ENCODE measurements around the gene ZNF777. TPM values are rescaled to one million over a fixed set of nuclear protein-coding genes. Genes with fewer than 3 reads are reported as not detected.

Gene ZNF777
- total RNA-seq, 1 donor from 2014 or later: 17.2 TPM

DNA sequence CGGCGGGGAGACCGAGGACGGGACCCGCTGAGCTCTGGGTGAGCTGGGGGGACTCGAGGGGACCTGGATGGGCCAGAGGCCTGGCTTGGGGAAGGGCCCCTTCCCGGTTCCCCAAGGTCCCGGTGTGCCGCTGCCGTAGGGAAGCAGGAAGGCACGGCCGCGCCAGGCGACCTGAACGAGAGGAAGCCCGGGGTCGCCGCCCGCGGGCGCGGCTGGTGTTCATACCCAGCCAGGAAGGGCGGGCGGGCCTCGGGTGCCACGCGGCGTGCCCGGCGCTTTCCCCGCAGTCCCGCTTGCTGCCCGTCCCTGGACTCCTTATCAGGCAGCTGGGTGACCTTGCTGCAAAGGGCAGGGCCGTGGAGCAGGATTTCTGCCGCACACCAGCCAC, 38.0 kb downstream of the ZNF777 start:
- no peaks in the 10 kb centered on the region for H3K9me3 Mint-ChIP-seq (ENCODE audit: unreplicated experiment)
- H3K27me3 Mint-ChIP-seq (ENCODE audit: low read depth, unreplicated experiment): peaks cover 5% of the 10 kb centered on the region
- H3K4me3 Mint-ChIP-seq (ENCODE audit: unreplicated experiment): no peak overlapping the region
- Histone ChIP-seq H3K9me3 (ENCODE audit: insufficient read depth, low read depth, low read length) (no peaks in the 10 kb centered on the region), H2AFZ (ENCODE audit: low read depth, low read length) (peak overlapping the region; percentile 90), H3K36me3 (ENCODE audit: insufficient read depth, low read length) (no peaks in the 10 kb centered on the region), H3K27me3 (ENCODE audit: insufficient read depth, low read length) (no peaks in the 10 kb centered on the region), H3K79me2 (ENCODE audit: insufficient read depth, low read length) (no peaks in the 10 kb centered on the region), H4K20me1 (ENCODE audit: insufficient read depth, low read length) (no peaks in the 10 kb centered on the region), H3K4me2 (ENCODE audit: low read length) (peak overlapping the region; percentile 89), H3K4me1 (ENCODE audit: insufficient read depth, low read length) (peaks cover 11% of the 10 kb centered on the region), H3K4me3 (ENCODE audit: insufficient read depth, low read depth, low read length) (peak overlapping the region; percentile 51), H3K27ac (ENCODE audit: low read depth, low read length) (no peak overlapping the region), H3K9ac (ENCODE audit: low read length) (peak overlapping the region; percentile 16)
- peaks cover 2% of the 10 kb centered on the region for H3K36me3 Mint-ChIP-seq (ENCODE audit: low read depth, unreplicated experiment)
- DNase-seq (ENCODE audit: low read depth): no peak
- H3K4me1 Mint-ChIP-seq (ENCODE audit: low read depth, unreplicated experiment): no peaks in the 10 kb centered on the region
- no peak overlapping the region for H3K27ac Mint-ChIP-seq (ENCODE audit: unreplicated experiment)
- FAIRE-seq: no peak
- no peak for TF ChIP-seq EZH2 (IDR thresholded peaks at IDR 0.05; ENCODE audit: insufficient read depth, low read length)
- TF ChIP-seq, protein P1, sequence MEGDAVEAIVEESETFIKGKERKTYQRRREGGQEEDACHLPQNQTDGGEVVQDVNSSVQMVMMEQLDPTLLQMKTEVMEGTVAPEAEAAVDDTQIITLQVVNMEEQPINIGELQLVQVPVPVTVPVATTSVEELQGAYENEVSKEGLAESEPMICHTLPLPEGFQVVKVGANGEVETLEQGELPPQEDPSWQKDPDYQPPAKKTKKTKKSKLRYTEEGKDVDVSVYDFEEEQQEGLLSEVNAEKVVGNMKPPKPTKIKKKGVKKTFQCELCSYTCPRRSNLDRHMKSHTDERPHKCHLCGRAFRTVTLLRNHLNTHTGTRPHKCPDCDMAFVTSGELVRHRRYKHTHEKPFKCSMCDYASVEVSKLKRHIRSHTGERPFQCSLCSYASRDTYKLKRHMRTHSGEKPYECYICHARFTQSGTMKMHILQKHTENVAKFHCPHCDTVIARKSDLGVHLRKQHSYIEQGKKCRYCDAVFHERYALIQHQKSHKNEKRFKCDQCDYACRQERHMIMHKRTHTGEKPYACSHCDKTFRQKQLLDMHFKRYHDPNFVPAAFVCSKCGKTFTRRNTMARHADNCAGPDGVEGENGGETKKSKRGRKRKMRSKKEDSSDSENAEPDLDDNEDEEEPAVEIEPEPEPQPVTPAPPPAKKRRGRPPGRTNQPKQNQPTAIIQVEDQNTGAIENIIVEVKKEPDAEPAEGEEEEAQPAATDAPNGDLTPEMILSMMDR (IDR thresholded peaks at IDR 0.05; ENCODE audit: insufficient read depth, low read depth, low read length): no peak

DNA sequence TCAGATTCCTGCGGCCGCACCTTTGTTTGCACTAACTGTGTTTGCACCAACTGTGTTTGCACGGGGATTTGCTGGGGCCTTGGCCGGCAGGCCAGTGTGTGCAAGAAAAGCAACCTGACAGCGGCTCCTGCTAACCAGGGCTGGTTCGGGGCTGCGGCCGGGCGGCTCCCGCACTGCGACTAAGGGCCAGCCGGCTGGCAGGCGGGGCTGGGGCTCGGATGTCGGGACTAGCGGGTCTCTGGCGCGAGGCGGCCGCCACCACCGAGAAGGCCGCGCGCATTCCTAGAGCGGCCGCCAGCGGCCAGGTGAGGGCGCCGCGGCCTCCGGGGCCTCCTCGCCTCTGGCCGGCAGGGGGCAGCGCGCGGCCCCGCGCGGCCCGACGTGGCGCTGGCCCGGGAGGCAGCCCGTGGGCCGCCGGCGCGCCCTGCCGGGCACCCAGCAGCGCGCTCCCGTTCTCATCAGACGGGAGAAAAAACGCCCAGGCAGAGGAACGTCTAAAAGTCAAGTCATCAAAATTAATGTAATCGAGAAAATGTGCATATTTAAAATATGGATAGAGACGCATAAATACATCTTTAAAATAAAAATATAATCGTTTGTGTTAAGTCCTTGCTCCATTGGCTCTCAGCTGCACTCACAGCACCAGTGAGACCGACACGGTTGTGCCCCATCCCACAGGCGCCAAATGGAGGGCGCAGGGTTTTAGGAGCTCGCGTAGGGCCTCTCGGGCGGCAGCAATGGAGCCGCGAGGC, 38.5 kb downstream of the ZNF777 start:
- DNase-seq (ENCODE audit: low read depth): peak; percentile 36
- peaks cover 2% of the 10 kb centered on the region for H3K36me3 Mint-ChIP-seq (ENCODE audit: low read depth, unreplicated experiment)
- H4K20me1 ChIP-seq (ENCODE audit: insufficient read depth, low read length): no peaks in the 10 kb centered on the region
- H3K9me3 Mint-ChIP-seq (ENCODE audit: unreplicated experiment): no peaks in the 10 kb centered on the region
- TF ChIP-seq EZH2 (IDR thresholded peaks at IDR 0.05; ENCODE audit: insufficient read depth, low read length): no peak
- TF ChIP-seq, protein P1 (IDR thresholded peaks at IDR 0.05; ENCODE audit: insufficient read depth, low read depth, low read length): peak; percentile 27
- H3K36me3 ChIP-seq (ENCODE audit: insufficient read depth, low read length): no peaks in the 10 kb centered on the region
- no peaks in the 10 kb centered on the region for H3K4me1 Mint-ChIP-seq (ENCODE audit: low read depth, unreplicated experiment)
- FAIRE-seq: no peak
- H3K9ac ChIP-seq (ENCODE audit: low read length): peak overlapping the region; percentile 61
- peak overlapping the region; percentile 89 for H3K4me2 ChIP-seq (ENCODE audit: low read length)
- no peaks in the 10 kb centered on the region for H3K27me3 ChIP-seq (ENCODE audit: insufficient read depth, low read length)
- H3K27ac ChIP-seq (ENCODE audit: low read depth, low read length): no peak overlapping the region
- H3K9me3 ChIP-seq (ENCODE audit: insufficient read depth, low read depth, low read length): no peaks in the 10 kb centered on the region
- H2AFZ ChIP-seq (ENCODE audit: low read depth, low read length): peak overlapping the region; percentile 98
- peaks cover 11% of the 10 kb centered on the region for H3K4me1 ChIP-seq (ENCODE audit: insufficient read depth, low read length)
- H3K4me3 ChIP-seq (ENCODE audit: insufficient read depth, low read depth, low read length): peak overlapping the region; percentile 51
- peaks cover 5% of the 10 kb centered on the region for H3K27me3 Mint-ChIP-seq (ENCODE audit: low read depth, unreplicated experiment)
- H3K27ac Mint-ChIP-seq (ENCODE audit: unreplicated experiment): no peak overlapping the region
- H3K4me3 Mint-ChIP-seq (ENCODE audit: unreplicated experiment): peak overlapping the region; percentile 71
- H3K79me2 ChIP-seq (ENCODE audit: insufficient read depth, low read length): no peaks in the 10 kb centered on the region

DNA sequence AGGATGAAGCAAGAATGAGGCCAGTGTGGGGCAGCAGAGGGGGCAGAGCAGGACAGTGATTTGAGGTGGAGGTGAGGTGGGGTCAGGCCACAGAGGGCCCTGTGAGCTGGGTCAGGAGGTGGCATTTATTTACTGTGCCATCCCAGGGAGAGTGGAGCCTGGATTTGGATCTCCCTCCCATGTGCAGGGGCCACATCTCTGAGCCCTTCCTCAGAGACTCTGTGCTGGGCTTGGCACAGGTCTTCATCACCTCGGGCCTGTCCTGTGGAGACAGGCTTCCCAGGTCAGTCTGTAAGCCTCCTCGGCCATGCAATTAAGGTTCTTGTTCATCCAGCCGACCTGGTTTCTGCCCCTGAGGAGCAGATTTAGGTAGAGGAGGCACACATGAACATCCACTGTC, 40.9 kb downstream of the ZNF777 start:
- Histone ChIP-seq H3K27ac (ENCODE audit: low read depth, low read length) (no peak overlapping the region), H3K4me3 (ENCODE audit: insufficient read depth, low read depth, low read length) (no peak overlapping the region), H3K9ac (ENCODE audit: low read length) (no peak overlapping the region), H3K9me3 (ENCODE audit: insufficient read depth, low read depth, low read length) (no peaks in the 10 kb centered on the region), H3K36me3 (ENCODE audit: insufficient read depth, low read length) (no peaks in the 10 kb centered on the region), H3K27me3 (ENCODE audit: insufficient read depth, low read length) (no peaks in the 10 kb centered on the region), H3K4me1 (ENCODE audit: insufficient read depth, low read length) (peaks cover 11% of the 10 kb centered on the region), H2AFZ (ENCODE audit: low read depth, low read length) (no peak overlapping the region), H3K79me2 (ENCODE audit: insufficient read depth, low read length) (no peaks in the 10 kb centered on the region), H4K20me1 (ENCODE audit: insufficient read depth, low read length) (no peaks in the 10 kb centered on the region), H3K4me2 (ENCODE audit: low read length) (no peak overlapping the region)
- no peak overlapping the region for H3K27ac Mint-ChIP-seq (ENCODE audit: unreplicated experiment)
- H3K36me3 Mint-ChIP-seq (ENCODE audit: low read depth, unreplicated experiment): peaks cover 2% of the 10 kb centered on the region
- H3K27me3 Mint-ChIP-seq (ENCODE audit: low read depth, unreplicated experiment): peaks cover 5% of the 10 kb centered on the region
- no peaks in the 10 kb centered on the region for H3K9me3 Mint-ChIP-seq (ENCODE audit: unreplicated experiment)
- TF ChIP-seq, protein P1 (IDR thresholded peaks at IDR 0.05; ENCODE audit: insufficient read depth, low read depth, low read length): no peak
- no peak for TF ChIP-seq EZH2 (IDR thresholded peaks at IDR 0.05; ENCODE audit: insufficient read depth, low read length)
- H3K4me3 Mint-ChIP-seq (ENCODE audit: unreplicated experiment): no peak overlapping the region
- FAIRE-seq (no peak), DNase-seq (ENCODE audit: low read depth) (no peak)
- H3K4me1 Mint-ChIP-seq (ENCODE audit: low read depth, unreplicated experiment): no peaks in the 10 kb centered on the region
